Measurements from ENCODE around the gene RBM41.

Gene RBM41

DNA sequence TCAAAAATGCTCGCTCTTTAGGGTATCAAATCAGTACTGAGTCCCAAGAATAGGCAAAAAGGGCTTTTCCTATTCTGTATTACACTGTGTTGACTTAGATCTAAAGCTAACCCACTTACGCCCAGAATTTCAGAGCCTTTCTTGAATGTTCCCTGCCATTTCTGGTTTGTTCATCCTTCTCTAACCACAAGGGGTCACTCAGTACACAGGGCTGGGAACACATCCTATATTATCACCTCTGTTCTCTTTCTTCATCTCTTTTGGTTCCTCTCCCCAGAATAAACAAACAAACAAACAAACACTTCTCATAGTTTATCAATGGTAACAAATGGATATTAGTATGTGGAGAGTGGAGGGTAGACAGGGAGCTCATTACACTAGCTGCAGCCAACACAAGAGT is 93.1 kb downstream of the RBM41 start:
- peak; percentile 29 for DNase-seq (ENCODE audit: low spot score)

DNA sequence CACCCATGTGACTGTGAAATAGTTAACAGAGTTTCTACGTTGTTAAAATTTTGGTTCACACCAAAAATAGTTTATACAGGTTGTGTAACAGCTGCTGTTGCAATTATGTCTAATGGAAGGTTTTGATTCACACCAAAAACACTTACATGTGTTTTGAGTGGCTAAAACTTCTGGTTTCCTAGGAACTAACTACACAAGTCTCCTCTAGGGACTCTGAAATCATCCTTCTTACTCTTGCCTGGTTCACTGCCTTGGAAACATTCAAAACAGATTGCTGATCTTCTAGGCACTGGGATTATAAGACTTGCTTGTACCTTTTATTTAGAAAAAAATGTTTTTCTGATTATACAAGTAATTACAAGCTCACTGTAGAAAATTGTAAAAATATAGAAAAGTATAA is 103.7 kb downstream of the RBM41 start:
- no peak for DNase-seq (ENCODE audit: low spot score)
